K562 (cell line): ENCODE results near the gene SNX30.

Source experiments
- EZH2 ChIP-seq: IDR thresholded peaks from 2 replicates; pipeline ENCODE4 v1.6.1; 2012; ENCODE audit warnings: low read depth, mild to moderate bottlenecking, inconsistent platforms, low read length, borderline replicate concordance
- HCFC1 ChIP-seq: IDR thresholded peaks from 2 replicates; pipeline ENCODE4 v1.6.1; 2012; ENCODE audit warnings: low read depth, low read length, improper control_type of control experiment
- HNRNPL ChIP-seq: fragments of 200-400 bp; formaldehyde crosslinking; IDR thresholded peaks from 2 replicates; pipeline ENCODE4 v1.6.1; 2017; ENCODE audit warnings: low read depth, mild to moderate bottlenecking, low read length
- L3MBTL2 ChIP-seq: fragments of 450-650 bp; IDR thresholded peaks from 2 replicates; pipeline ENCODE4 v1.6.1; 2016; ENCODE audit warnings: mild to moderate bottlenecking, moderate library complexity
- NFE2L1 ChIP-seq: fragments of 450-650 bp; IDR thresholded peaks from 2 replicates; pipeline ENCODE4 v1.6.1; 2016; ENCODE audit warnings: missing genetic modification characterization, low read depth, mild to moderate bottlenecking, missing compliant biosample characterization, moderate library complexity, borderline replicate concordance
- PPARD ChIP-seq: fragments of 250-450 bp; sonication (Bioruptor Pico); IDR thresholded peaks from 2 replicates; pipeline ENCODE4 v1.8.0; 2022; ENCODE audit warnings: inconsistent platforms, mild to moderate bottlenecking, moderate library complexity
- TF ChIP-seq, protein P1 (sequence below): sonication (generic); formaldehyde crosslinking; IDR thresholded peaks from 2 replicates; pipeline ENCODE4 v1.5.0; 2020; ENCODE audit warnings: missing genetic modification reagents
- TF ChIP-seq, protein P2 (sequence below): sonication (generic); formaldehyde crosslinking; IDR thresholded peaks from 2 replicates; pipeline ENCODE4 v1.8.0; 2023; ENCODE audit warnings: mild to moderate bottlenecking, missing genetic modification reagents
- TF ChIP-seq, protein P3 (sequence below): sonication (generic); formaldehyde crosslinking; IDR thresholded peaks from 2 replicates; pipeline ENCODE4 v1.8.1; 2023; ENCODE audit warnings: mild to moderate bottlenecking, missing genetic modification reagents, moderate library complexity

DNA sequence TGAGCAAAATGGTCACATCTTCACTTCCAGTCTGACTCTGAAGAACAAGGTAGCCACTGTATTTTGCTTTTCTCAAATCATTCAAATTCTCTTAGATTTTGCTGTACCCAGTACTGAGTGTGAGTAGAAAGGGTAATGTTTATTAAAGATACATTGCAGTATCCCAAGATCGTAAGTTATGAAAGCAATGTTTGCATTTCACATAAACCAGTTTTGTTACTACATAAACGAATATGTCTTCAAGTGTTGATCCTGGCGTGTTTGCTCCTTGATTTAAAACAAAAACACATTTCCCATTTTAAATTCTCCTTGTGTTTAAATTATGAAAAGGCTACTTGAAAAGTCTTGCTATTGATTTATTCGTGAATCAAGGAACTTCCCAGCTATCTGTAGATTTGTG lies 22.0 kb downstream of the SNX30 start:
- TF ChIP-seq HNRNPL (no peak), HCFC1 (no peak), PPARD (CRISPR knock-in tag) (no peak), NFE2L1 (tag) (no peak), EZH2 (no peak), L3MBTL2 (no peak)
- TF ChIP-seq, protein P1, sequence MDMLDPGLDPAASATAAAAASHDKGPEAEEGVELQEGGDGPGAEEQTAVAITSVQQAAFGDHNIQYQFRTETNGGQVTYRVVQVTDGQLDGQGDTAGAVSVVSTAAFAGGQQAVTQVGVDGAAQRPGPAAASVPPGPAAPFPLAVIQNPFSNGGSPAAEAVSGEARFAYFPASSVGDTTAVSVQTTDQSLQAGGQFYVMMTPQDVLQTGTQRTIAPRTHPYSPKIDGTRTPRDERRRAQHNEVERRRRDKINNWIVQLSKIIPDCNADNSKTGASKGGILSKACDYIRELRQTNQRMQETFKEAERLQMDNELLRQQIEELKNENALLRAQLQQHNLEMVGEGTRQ (CRISPR knock-in tag) = no peak
- TF ChIP-seq, protein P2, sequence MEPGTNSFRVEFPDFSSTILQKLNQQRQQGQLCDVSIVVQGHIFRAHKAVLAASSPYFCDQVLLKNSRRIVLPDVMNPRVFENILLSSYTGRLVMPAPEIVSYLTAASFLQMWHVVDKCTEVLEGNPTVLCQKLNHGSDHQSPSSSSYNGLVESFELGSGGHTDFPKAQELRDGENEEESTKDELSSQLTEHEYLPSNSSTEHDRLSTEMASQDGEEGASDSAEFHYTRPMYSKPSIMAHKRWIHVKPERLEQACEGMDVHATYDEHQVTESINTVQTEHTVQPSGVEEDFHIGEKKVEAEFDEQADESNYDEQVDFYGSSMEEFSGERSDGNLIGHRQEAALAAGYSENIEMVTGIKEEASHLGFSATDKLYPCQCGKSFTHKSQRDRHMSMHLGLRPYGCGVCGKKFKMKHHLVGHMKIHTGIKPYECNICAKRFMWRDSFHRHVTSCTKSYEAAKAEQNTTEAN (CRISPR knock-in tag) = no peak
- TF ChIP-seq, protein P3, sequence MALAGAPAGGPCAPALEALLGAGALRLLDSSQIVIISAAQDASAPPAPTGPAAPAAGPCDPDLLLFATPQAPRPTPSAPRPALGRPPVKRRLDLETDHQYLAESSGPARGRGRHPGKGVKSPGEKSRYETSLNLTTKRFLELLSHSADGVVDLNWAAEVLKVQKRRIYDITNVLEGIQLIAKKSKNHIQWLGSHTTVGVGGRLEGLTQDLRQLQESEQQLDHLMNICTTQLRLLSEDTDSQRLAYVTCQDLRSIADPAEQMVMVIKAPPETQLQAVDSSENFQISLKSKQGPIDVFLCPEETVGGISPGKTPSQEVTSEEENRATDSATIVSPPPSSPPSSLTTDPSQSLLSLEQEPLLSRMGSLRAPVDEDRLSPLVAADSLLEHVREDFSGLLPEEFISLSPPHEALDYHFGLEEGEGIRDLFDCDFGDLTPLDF (CRISPR knock-in tag) = no peak
